ENCODE results near the gene PRPH.

The PRPH gene

GRCh38 chr12:49334681-49335080, 39.7 kb downstream of the PRPH start:
- Histone ChIP-seq H3K27ac (ENCODE audit: low read depth, low read length, severe bottlenecking) (no peak overlapping the region), H3K4me1 (ENCODE audit: control insufficient read depth, insufficient read depth, low read length, poor library complexity, severe bottlenecking) (no peaks in the 10 kb centered on the region), H3K36me3 (ENCODE audit: control insufficient read depth, insufficient read depth, low read length) (peaks cover 22% of the 10 kb centered on the region), H3K9me3 (ENCODE audit: control insufficient read depth, low read length) (no peaks in the 10 kb centered on the region), H3K4me3 (ENCODE audit: extremely low read depth, insufficient read depth, low read length, poor library complexity, severe bottlenecking) (no peak overlapping the region)
- WGBS, 2 experiments (ENCODE audit: insufficient coverage in 2 of 2) = 83 to 93% methylated on average over 8 to 10 of the region's 12 CpGs

DNA sequence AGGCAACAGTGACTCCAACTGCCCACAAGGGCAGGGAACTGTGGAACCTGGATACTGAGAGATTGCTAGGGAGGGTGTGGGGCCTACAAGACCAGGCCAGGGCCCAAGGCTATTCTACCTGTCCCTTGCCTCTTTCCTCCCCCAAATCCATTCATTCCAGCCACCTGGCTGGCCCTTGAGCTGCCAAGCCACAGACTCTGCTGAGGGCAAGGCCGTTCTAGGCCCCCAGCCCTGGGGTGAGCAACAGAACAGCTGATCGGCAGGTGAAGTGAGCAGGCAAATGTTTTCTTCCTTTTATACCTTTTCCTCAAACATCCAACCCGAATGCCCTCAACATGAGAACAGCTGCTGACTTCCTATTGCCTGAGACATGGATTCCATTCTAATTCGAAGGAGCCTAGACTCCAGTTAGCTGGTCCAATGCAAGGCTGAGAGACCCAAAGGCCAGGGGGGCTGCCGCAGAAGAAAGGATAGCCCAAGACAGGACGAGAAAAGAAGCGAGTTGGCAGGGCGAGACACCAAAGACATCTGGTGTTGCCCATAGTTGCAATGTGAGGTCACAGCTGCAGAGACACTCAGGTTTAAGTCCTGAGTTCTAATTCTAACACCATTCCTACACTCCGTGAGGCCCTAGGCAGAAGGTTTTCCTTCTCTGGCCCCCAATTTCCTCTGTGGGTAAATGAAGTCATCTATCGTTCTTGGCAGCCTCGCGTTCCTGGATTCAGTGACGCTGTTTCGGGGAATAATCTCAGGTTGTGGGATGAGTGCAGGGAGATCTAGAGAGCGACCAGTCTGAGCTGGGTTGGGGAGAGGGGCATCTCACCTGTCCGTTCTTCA, 40.4 kb downstream of the PRPH start:
- no peak overlapping the region for H3K4me3 ChIP-seq (ENCODE audit: extremely low read depth, insufficient read depth, low read length, poor library complexity, severe bottlenecking)
- peaks cover 15% of the 10 kb centered on the region for H3K36me3 ChIP-seq (ENCODE audit: control insufficient read depth, insufficient read depth, low read length)
- no peak overlapping the region for H3K27ac ChIP-seq (ENCODE audit: low read depth, low read length, severe bottlenecking)
- no peaks in the 10 kb centered on the region for H3K4me1 ChIP-seq (ENCODE audit: control insufficient read depth, insufficient read depth, low read length, poor library complexity, severe bottlenecking)
- H3K9me3 ChIP-seq (ENCODE audit: control insufficient read depth, low read length) = no peaks in the 10 kb centered on the region
- 78 to 89% methylated on average over 13 to 15 of the region's 16 CpGs for WGBS, 2 experiments (ENCODE audit: insufficient coverage in 2 of 2)

DNA sequence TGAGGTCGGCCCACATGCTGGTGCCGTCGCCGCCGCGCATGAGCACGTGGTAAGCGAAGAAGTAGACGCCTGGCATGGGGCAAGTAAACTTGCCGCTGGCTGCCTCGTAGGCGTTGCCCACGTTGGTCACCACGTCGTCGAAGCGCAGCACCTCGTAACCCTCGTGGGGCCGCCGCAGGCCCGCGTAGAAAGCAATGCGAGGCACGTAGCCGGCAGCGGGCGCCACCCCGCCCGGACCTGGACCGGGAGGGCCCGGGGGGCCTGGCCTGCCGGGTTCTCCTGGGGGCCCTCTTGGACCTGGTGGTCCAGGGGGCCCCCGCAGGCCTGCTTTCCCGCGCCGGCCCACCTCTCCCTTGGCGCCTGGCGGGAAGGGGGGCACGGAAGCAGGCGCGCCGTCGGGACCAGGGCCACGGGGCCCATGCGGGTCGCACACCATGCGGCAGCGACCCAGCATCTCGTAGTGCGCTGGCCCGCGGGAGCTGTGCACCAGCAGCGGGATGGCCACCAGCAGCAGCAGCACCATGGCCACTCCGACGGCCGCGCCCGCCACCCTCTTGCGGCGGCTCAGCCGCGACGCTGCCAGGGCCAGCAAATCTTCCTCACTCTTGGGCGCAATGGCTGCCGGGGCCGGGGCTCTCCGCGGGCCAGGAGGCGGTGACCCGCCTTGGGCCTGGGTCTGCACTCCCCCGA, 41.2 kb downstream of the PRPH start:
- peaks cover 8% of the 10 kb centered on the region for H3K36me3 ChIP-seq (ENCODE audit: control insufficient read depth, insufficient read depth, low read length)
- H3K4me3 ChIP-seq (ENCODE audit: extremely low read depth, insufficient read depth, low read length, poor library complexity, severe bottlenecking) = peak overlapping the region; percentile 25
- no peaks in the 10 kb centered on the region for H3K9me3 ChIP-seq (ENCODE audit: control insufficient read depth, low read length)
- no peak overlapping the region for H3K27ac ChIP-seq (ENCODE audit: low read depth, low read length, severe bottlenecking)
- 32% methylated on average over 56 to 72 of the region's 72 CpGs for whole genome bisulfite sequencing, 2 experiments (ENCODE audit: insufficient coverage in 2 of 2)
- no peaks in the 10 kb centered on the region for H3K4me1 ChIP-seq (ENCODE audit: control insufficient read depth, insufficient read depth, low read length, poor library complexity, severe bottlenecking)

- H3K27ac ChIP-seq (ENCODE audit: low read depth, low read length, severe bottlenecking) = no peak within 1 kb of the TSS
- no peaks in the 10 kb centered on the region for H3K4me1 ChIP-seq (ENCODE audit: control insufficient read depth, insufficient read depth, low read length, poor library complexity, severe bottlenecking)
- WGBS, 2 experiments (ENCODE audit: insufficient coverage in 2 of 2) = 4% methylated on average over 26 to 36 of the region's 65 CpGs
- peak within 1 kb of the TSS; percentile 25 for H3K4me3 ChIP-seq (ENCODE audit: extremely low read depth, insufficient read depth, low read length, poor library complexity, severe bottlenecking)
- no peaks in the 10 kb centered on the region for H3K9me3 ChIP-seq (ENCODE audit: control insufficient read depth, low read length)
- peaks cover 7% of the 10 kb centered on the region for H3K36me3 ChIP-seq (ENCODE audit: control insufficient read depth, insufficient read depth, low read length)
Measured at GRCh38 chr12:49336645-49337584, 42.0 kb downstream of the PRPH start, which contains the start of gene C1QL4. TSS of gene C1QL4 (minus strand) at chr12:49337188. CDS start at chr12:49336477, 711 bp downstream.

DNA sequence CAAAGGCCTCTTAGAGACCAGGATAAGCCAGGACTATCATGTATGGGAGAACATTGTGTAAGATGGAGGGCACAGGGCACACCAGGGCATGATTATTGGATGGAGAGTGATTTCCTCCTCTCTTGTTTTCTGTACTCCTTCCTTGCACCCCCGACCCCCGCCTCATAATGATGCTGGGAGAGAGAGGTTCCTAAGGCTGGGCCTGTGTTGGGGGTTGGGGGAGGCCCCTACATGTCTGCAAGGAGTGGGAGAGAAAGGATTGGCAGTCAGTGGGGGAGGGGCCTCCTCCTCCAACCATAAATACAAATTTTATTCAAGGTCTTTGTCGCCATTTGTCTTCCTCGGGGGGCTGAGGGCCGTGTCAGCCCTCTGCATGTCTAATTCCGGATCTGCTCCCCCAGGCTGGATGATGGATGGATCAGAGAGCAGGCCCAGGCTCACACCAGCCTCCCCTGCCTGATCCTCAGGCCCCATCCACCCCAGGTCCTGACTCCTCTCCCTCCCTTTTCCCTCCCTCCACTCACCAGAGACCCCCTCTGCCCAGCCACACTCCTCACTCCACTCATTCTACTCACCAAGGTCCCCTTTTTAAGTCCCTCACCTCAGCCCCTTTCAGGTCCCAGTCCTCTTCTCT, 44.0 kb downstream of the PRPH start:
- H3K27ac ChIP-seq (ENCODE audit: low read depth, low read length, severe bottlenecking) = no peak overlapping the region
- WGBS, 2 experiments (ENCODE audit: insufficient coverage in 2 of 2) = 0 to 34% methylated on average over 2 of the region's 6 CpGs
- H3K4me3 ChIP-seq (ENCODE audit: extremely low read depth, insufficient read depth, low read length, poor library complexity, severe bottlenecking) = no peak overlapping the region
- H3K9me3 ChIP-seq (ENCODE audit: control insufficient read depth, low read length) = no peaks in the 10 kb centered on the region
- H3K36me3 ChIP-seq (ENCODE audit: control insufficient read depth, insufficient read depth, low read length) = no peaks in the 10 kb centered on the region
- no peaks in the 10 kb centered on the region for H3K4me1 ChIP-seq (ENCODE audit: control insufficient read depth, insufficient read depth, low read length, poor library complexity, severe bottlenecking)

DNA sequence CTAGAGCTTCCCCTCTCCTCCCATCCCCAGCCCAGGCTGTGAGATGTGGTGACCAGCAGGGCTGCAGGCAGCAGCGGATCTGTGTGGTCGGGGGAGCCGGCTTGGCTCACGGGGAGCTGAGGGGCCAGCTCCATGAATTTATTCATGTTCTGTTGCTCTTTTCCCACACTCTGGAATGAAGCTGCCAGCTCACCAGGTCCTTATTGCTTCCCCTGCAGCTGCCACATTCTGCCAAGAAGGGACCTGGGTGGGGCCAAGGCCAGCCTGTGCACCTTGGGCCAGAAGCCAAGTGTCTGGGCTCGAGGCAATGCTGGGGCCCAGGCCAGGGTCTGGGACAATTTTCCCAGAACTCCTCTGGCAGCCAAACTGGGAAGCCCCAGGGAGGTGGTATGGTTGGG, 44.5 kb downstream of the PRPH start:
- Histone ChIP-seq H3K9me3 (ENCODE audit: control insufficient read depth, low read length) (no peaks in the 10 kb centered on the region), H3K36me3 (ENCODE audit: control insufficient read depth, insufficient read depth, low read length) (no peaks in the 10 kb centered on the region), H3K4me3 (ENCODE audit: extremely low read depth, insufficient read depth, low read length, poor library complexity, severe bottlenecking) (no peak overlapping the region), H3K27ac (ENCODE audit: low read depth, low read length, severe bottlenecking) (no peak overlapping the region), H3K4me1 (ENCODE audit: control insufficient read depth, insufficient read depth, low read length, poor library complexity, severe bottlenecking) (no peaks in the 10 kb centered on the region)
- WGBS, 2 experiments (ENCODE audit: insufficient coverage in 2 of 2) = 28 to 33% methylated on average over 1 to 5 of the region's 5 CpGs

DNA sequence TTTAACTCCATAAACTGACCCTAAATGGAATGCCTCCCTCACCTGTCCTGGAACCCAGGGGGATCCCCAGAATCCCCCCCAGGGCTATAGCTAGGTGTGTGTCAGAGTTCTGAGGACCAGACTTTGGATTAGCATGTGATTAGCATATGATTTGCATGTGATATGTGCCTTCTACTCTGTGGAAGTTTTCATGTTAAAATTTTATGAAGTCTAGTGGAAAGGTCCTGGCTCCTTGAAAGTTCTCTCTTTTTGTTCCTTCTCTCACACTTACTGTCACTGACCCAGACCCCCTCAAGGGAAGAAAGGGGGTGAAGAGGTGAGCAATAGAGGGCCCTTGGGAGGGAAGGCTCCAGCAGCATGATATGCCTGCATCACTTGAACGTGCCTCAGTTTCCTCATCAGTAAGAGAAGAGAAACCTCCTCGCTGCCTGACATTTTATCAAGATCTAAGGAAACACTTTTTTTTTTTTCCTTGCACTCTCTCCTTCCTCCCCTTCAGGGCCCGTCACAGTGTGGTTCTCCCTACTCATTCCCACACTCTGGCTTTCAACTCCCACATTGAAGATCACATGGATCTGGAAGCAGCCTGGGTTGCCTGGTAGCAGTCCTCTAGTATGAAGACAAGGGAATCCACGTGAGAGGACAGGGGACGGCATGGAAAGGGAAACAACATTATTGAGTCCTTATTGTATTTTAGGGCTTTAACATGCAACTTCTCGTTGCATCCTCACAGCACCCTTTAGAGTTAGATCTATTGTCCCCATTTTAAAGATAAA, 45.3 kb downstream of the PRPH start:
- H3K36me3 ChIP-seq (ENCODE audit: control insufficient read depth, insufficient read depth, low read length) = no peaks in the 10 kb centered on the region
- H3K4me1 ChIP-seq (ENCODE audit: control insufficient read depth, insufficient read depth, low read length, poor library complexity, severe bottlenecking) = no peaks in the 10 kb centered on the region
- no peaks in the 10 kb centered on the region for H3K9me3 ChIP-seq (ENCODE audit: control insufficient read depth, low read length)
- no peak overlapping the region for H3K4me3 ChIP-seq (ENCODE audit: extremely low read depth, insufficient read depth, low read length, poor library complexity, severe bottlenecking)
- no peak overlapping the region for H3K27ac ChIP-seq (ENCODE audit: low read depth, low read length, severe bottlenecking)
- 40 to 54% methylated on average over 3 to 4 of the region's 6 CpGs for WGBS, 2 experiments (ENCODE audit: insufficient coverage in 2 of 2)

- Histone ChIP-seq H3K4me1 (ENCODE audit: control insufficient read depth, insufficient read depth, low read length, poor library complexity, severe bottlenecking) (peaks cover 6% of the 10 kb centered on the region), H3K36me3 (ENCODE audit: control insufficient read depth, insufficient read depth, low read length) (no peaks in the 10 kb centered on the region), H3K27ac (ENCODE audit: low read depth, low read length, severe bottlenecking) (no peak overlapping the region), H3K4me3 (ENCODE audit: extremely low read depth, insufficient read depth, low read length, poor library complexity, severe bottlenecking) (no peak overlapping the region), H3K9me3 (ENCODE audit: control insufficient read depth, low read length) (no peaks in the 10 kb centered on the region)
- WGBS, 2 experiments (ENCODE audit: insufficient coverage in 2 of 2) = 22 to 26% methylated on average over 11 to 13 of the region's 14 CpGs
Measured at GRCh38 chr12:49340971-49341776, 46.2 kb downstream of the PRPH start.

- no peaks in the 10 kb centered on the region for H3K36me3 ChIP-seq (ENCODE audit: control insufficient read depth, insufficient read depth, low read length)
- H3K4me3 ChIP-seq (ENCODE audit: extremely low read depth, insufficient read depth, low read length, poor library complexity, severe bottlenecking) = peak overlapping the region; percentile 50
Measured at GRCh38 chr12:49341777-49342065, 46.8 kb downstream of the PRPH start.

More at GRCh38 chr12:49341777-49342065, 46.8 kb downstream of the PRPH start:
- no peaks in the 10 kb centered on the region for H3K9me3 ChIP-seq (ENCODE audit: control insufficient read depth, low read length)
- H3K27ac ChIP-seq (ENCODE audit: low read depth, low read length, severe bottlenecking) = no peak overlapping the region
- WGBS, 2 experiments (ENCODE audit: insufficient coverage in 2 of 2) = 7 to 8% methylated on average over 20 to 21 of the region's 21 CpGs
- H3K4me1 ChIP-seq (ENCODE audit: control insufficient read depth, insufficient read depth, low read length, poor library complexity, severe bottlenecking) = peaks cover 11% of the 10 kb centered on the region
